ENCODE data around the gene RIOK1.
A peak's percentile ranks its signal among the peaks of the same experiment; 100 is the strongest.

Gene RIOK1

DNA sequence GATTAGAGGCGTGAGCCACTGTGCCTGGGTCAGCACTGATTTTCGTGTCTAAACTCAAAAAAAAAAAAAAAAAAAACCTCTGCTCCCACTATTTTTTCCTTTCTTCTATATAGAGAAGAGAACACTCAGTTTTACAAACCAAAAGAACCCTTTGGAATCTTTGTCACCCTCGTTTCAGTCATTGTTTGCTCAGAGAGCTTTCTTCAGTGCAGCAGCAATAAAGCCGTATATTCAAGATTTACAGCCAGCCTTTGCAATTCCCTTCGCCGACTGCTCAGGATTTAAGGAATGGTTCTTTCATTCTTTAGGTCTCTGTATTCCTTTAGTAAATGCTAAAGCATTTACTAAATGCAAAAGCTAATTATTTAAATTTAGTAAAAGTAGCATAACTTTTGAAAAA, 20.1 kb downstream of the RIOK1 start:
- no peaks in the 10 kb centered on the region for H3K27me3 ChIP-seq (ENCODE audit: control insufficient read depth, insufficient read depth, low read length)
- no peak overlapping the region; the same call in 1 of the 2 replicates for H3K27ac ChIP-seq (ENCODE audit: low read depth, low read length)
- H3K9me3 ChIP-seq (ENCODE audit: control insufficient read depth, insufficient read depth, low read depth, low read length), result no peaks in the 10 kb centered on the region
- peaks cover 93% of the 10 kb centered on the region for H3K36me3 ChIP-seq (ENCODE audit: control insufficient read depth, insufficient read depth, low read length)
- peaks cover 15% of the 10 kb centered on the region; the same call in 1 of the 2 replicates for H3K4me1 ChIP-seq (ENCODE audit: control insufficient read depth, insufficient read depth, low read length)
- no peak overlapping the region for H3K4me3 ChIP-seq (ENCODE audit: low read depth, low read length)
- H3K9ac ChIP-seq (ENCODE audit: low read length), result no peak overlapping the region

DNA sequence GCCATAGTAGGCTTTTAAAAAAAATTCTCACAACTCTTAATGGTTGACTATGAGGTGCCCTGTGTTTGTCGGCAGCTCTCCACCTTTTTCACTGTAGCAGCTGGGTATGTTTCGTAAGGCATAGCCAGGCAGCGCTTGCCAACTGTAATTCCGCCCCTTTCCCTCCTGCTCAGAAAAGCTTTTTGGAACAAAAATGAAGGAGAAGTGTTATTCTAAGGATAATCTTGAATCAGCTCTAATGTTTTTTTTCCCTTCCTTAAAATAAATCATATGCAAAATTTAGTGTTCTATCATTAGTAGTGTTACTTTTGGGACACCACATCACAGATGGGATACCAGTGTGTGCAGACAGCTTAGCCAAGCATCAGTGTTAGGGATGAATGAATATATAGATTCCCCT, 21.2 kb downstream of the RIOK1 start:
- peaks cover 17% of the 10 kb centered on the region; the same call in 1 of the 2 replicates for H3K4me1 ChIP-seq (ENCODE audit: control insufficient read depth, insufficient read depth, low read length)
- H3K9ac ChIP-seq (ENCODE audit: low read length), result no peak overlapping the region
- no peak overlapping the region for H3K4me3 ChIP-seq (ENCODE audit: low read depth, low read length)
- H3K27ac ChIP-seq (ENCODE audit: low read depth, low read length), result no peak overlapping the region
- no peaks in the 10 kb centered on the region for H3K27me3 ChIP-seq (ENCODE audit: control insufficient read depth, insufficient read depth, low read length)
- no peaks in the 10 kb centered on the region for H3K9me3 ChIP-seq (ENCODE audit: control insufficient read depth, insufficient read depth, low read depth, low read length)
- peaks cover 93% of the 10 kb centered on the region for H3K36me3 ChIP-seq (ENCODE audit: control insufficient read depth, insufficient read depth, low read length)

DNA sequence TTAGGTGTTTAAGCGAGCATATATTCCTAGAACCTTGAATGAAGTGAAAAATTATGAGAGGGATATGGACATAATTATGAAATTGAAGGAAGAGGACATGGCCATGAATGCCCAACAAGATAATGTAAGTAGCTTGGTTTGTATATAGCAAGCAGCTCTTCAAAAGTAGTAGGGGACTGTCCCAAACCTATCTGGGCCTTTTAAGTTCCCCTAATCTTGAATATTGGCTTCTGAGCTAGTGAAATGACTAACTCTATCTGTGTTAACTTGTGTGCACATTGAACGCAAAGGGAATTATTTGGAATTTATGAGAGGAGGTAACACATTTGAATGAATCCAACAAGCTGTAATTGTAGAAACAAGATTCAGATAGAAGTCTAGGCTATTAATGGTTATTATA, 21.7 kb downstream of the RIOK1 start:
- no peak overlapping the region for H3K4me3 ChIP-seq (ENCODE audit: low read depth, low read length)
- H3K36me3 ChIP-seq (ENCODE audit: control insufficient read depth, insufficient read depth, low read length), result peaks cover 92% of the 10 kb centered on the region
- no peaks in the 10 kb centered on the region for H3K9me3 ChIP-seq (ENCODE audit: control insufficient read depth, insufficient read depth, low read depth, low read length)
- H3K9ac ChIP-seq (ENCODE audit: low read length), result no peak overlapping the region
- H3K4me1 ChIP-seq (ENCODE audit: control insufficient read depth, insufficient read depth, low read length), result peaks cover 17% of the 10 kb centered on the region; the same call in 1 of the 2 replicates
- no peak overlapping the region for H3K27ac ChIP-seq (ENCODE audit: low read depth, low read length)
- no peaks in the 10 kb centered on the region for H3K27me3 ChIP-seq (ENCODE audit: control insufficient read depth, insufficient read depth, low read length)

DNA sequence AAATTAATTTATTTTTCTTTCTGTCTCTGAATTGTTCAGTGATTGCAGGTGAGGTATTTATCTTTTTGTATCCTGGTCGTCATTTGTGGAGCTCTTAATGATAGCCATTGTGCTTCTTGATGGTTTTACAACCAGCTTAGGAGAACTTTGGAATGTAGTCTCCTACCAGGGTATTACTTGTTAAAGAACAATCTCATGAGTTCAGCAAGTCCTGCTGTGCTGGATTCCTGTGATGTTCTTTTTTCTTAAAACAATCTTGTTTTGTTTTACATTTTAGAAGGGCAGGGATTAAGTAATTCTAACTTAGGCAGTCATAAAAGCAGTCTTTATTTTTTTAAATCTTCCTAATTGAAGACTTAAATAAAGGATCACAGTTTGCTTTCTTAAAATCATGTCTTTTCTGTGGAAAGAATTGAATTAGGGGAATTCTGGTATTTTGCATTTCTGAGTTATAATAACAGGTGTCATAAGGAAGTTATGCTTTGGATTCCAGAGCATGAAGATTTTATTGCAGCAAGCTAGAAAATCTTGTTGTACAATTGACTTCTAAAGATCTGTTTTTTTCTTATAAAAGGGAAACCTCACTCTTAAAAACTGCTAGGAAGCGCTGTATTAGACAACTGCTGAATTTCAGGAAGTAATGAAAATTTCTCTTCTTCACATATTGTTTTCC, 23.7 kb downstream of the RIOK1 start:
- Histone ChIP-seq H3K4me3 (ENCODE audit: low read depth, low read length) (no peak overlapping the region), H3K27me3 (ENCODE audit: control insufficient read depth, insufficient read depth, low read length) (no peaks in the 10 kb centered on the region), H3K4me1 (ENCODE audit: control insufficient read depth, insufficient read depth, low read length) (peaks cover 19% of the 10 kb centered on the region; the same call in 1 of the 2 replicates), H3K36me3 (ENCODE audit: control insufficient read depth, insufficient read depth, low read length) (peaks cover 91% of the 10 kb centered on the region), H3K9me3 (ENCODE audit: control insufficient read depth, insufficient read depth, low read depth, low read length) (no peaks in the 10 kb centered on the region), H3K27ac (ENCODE audit: low read depth, low read length) (peak overlapping the region; percentile 84; the same call in 1 of the 2 replicates), H3K9ac (ENCODE audit: low read length) (peak overlapping the region; percentile 22)

DNA sequence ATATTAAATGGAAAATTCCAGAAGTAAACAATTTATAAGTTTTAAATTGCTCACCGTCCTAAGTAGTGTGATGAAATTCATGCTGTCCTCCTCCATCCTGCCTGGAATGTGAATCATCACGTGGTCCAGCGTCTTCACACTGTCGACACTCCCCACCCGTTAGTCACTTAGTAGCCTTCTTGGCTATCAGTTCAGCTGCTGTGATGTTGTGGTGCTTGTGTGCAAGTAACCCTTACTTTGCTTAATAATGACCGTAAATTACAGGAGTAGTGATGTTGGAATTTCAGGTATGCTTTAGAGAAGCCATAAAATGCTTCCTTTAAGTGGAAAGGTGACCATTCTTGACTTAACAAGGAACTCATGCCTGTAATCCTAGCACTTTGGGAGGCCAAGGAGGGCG, 25.2 kb downstream of the RIOK1 start:
- Histone ChIP-seq H3K4me1 (ENCODE audit: control insufficient read depth, insufficient read depth, low read length) (peaks cover 22% of the 10 kb centered on the region; the same call in 1 of the 2 replicates), H3K36me3 (ENCODE audit: control insufficient read depth, insufficient read depth, low read length) (peaks cover 89% of the 10 kb centered on the region), H3K27ac (ENCODE audit: low read depth, low read length) (no peak overlapping the region; the same call in 1 of the 2 replicates), H3K9me3 (ENCODE audit: control insufficient read depth, insufficient read depth, low read depth, low read length) (no peaks in the 10 kb centered on the region), H3K27me3 (ENCODE audit: control insufficient read depth, insufficient read depth, low read length) (no peaks in the 10 kb centered on the region), H3K9ac (ENCODE audit: low read length) (no peak overlapping the region), H3K4me3 (ENCODE audit: low read depth, low read length) (no peak overlapping the region)

DNA sequence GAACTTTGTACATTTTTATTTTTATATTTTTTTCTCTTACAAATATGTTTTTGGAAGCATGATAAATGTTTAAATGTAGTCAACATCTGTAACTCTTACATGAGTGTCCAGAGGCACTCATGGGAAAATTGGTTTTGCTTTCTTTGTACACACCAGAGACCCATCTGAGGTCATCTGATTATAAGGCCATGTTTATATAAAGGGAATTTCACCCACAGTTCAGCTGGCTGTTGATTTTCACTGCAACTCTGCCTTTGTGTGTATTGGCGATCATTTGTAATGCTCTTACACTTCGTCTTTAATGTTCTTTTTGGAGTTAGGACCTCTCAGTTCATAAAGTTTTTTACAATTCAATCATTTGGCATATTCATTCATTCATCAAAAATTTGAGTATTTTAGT, 28.1 kb downstream of the RIOK1 start:
- Histone ChIP-seq H3K9ac (ENCODE audit: low read length) (no peak overlapping the region), H3K9me3 (ENCODE audit: control insufficient read depth, insufficient read depth, low read depth, low read length) (no peaks in the 10 kb centered on the region), H3K36me3 (ENCODE audit: control insufficient read depth, insufficient read depth, low read length) (peaks cover 64% of the 10 kb centered on the region), H3K4me3 (ENCODE audit: low read depth, low read length) (no peak overlapping the region), H3K27me3 (ENCODE audit: control insufficient read depth, insufficient read depth, low read length) (no peaks in the 10 kb centered on the region), H3K4me1 (ENCODE audit: control insufficient read depth, insufficient read depth, low read length) (peaks cover 30% of the 10 kb centered on the region), H3K27ac (ENCODE audit: low read depth, low read length) (no peak overlapping the region)

DNA sequence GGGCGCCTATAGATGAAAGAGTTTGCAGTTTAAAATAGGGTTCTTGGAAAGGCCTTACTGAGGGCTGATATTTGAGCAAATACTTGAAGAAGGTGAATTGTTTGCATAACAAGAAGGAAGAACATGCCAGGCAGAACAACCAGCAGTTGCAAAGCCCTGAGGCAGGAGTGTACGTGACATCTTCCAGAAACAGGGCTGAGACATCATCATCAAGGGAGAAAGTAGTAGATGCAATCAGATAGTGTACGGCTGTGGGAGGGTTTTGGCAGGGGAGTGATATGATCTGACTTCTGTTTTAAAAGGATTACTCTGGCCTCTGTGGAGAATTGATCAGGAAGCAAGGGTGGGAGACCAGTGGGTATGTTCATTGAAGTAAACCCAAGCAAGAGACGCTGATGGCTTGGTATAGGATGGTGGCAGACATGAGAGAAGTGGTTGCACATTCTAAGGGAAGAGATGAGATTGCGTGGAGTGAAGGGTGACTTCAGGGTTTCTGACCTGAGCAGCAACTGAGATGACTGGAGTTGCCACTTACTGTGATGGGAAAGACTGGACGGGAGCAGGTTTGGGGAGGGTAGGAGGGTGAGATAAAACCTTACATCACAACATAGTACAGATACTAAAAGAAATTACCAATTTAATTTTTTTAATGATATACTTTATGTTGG, 28.8 kb downstream of the RIOK1 start:
- Histone ChIP-seq H3K27me3 (ENCODE audit: control insufficient read depth, insufficient read depth, low read length) (no peaks in the 10 kb centered on the region), H3K9me3 (ENCODE audit: control insufficient read depth, insufficient read depth, low read depth, low read length) (no peaks in the 10 kb centered on the region), H3K27ac (ENCODE audit: low read depth, low read length) (no peak overlapping the region), H3K36me3 (ENCODE audit: control insufficient read depth, insufficient read depth, low read length) (peaks cover 57% of the 10 kb centered on the region), H3K4me1 (ENCODE audit: control insufficient read depth, insufficient read depth, low read length) (peaks cover 29% of the 10 kb centered on the region), H3K9ac (ENCODE audit: low read length) (no peak overlapping the region), H3K4me3 (ENCODE audit: low read depth, low read length) (no peak overlapping the region)

DNA sequence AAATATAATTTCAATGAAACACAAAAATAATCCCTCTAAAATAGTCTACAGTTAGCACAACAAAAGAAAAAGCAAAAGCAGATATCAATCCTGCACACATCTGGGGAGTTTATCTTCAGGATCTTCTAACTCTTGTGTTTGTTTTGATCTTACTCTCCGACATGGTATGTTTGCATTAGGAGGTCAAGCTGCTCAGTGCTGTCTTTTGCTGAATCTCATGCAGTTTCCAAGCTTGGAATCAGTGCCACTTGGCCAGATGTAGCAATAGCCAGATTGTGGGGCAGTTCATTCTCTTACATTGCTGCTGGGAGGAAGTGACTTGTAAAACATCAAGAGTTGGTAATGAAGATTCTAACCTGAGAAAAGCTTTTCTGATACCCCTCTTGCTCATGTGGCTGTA, 29.5 kb downstream of the RIOK1 start:
- no peaks in the 10 kb centered on the region for H3K27me3 ChIP-seq (ENCODE audit: control insufficient read depth, insufficient read depth, low read length)
- peaks cover 50% of the 10 kb centered on the region for H3K36me3 ChIP-seq (ENCODE audit: control insufficient read depth, insufficient read depth, low read length)
- H3K9ac ChIP-seq (ENCODE audit: low read length), result no peak overlapping the region
- peaks cover 22% of the 10 kb centered on the region for H3K4me1 ChIP-seq (ENCODE audit: control insufficient read depth, insufficient read depth, low read length)
- no peaks in the 10 kb centered on the region for H3K9me3 ChIP-seq (ENCODE audit: control insufficient read depth, insufficient read depth, low read depth, low read length)
- no peak overlapping the region for H3K27ac ChIP-seq (ENCODE audit: low read depth, low read length)
- H3K4me3 ChIP-seq (ENCODE audit: low read depth, low read length), result no peak overlapping the region

DNA sequence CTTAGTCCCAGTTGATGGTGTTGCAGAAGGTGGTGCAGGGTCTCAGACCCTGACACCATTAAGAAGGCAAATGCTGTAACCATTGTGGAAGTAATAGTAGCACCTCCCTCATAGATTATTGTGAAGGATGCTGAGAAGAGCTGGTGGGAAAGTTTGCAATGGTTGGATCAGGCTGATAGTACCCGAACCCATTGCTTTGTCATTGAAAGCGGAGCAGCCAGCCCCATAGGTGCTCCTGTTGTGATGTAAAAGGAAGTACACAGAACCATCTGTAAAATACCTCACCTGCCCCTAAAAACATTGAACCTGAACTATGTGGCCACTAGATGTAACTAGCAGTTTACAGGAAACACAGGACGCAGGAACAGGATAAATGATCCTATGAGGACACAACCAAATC, 31.5 kb downstream of the RIOK1 start:
- no peaks in the 10 kb centered on the region for H3K9me3 ChIP-seq (ENCODE audit: control insufficient read depth, insufficient read depth, low read depth, low read length)
- H3K9ac ChIP-seq (ENCODE audit: low read length), result no peak overlapping the region
- H3K4me3 ChIP-seq (ENCODE audit: low read depth, low read length), result no peak overlapping the region
- peaks cover 30% of the 10 kb centered on the region for H3K36me3 ChIP-seq (ENCODE audit: control insufficient read depth, insufficient read depth, low read length)
- peak overlapping the region; percentile 56; the same call in 1 of the 2 replicates for H3K27ac ChIP-seq (ENCODE audit: low read depth, low read length)
- peaks cover 13% of the 10 kb centered on the region for H3K4me1 ChIP-seq (ENCODE audit: control insufficient read depth, insufficient read depth, low read length)
- no peaks in the 10 kb centered on the region for H3K27me3 ChIP-seq (ENCODE audit: control insufficient read depth, insufficient read depth, low read length)

DNA sequence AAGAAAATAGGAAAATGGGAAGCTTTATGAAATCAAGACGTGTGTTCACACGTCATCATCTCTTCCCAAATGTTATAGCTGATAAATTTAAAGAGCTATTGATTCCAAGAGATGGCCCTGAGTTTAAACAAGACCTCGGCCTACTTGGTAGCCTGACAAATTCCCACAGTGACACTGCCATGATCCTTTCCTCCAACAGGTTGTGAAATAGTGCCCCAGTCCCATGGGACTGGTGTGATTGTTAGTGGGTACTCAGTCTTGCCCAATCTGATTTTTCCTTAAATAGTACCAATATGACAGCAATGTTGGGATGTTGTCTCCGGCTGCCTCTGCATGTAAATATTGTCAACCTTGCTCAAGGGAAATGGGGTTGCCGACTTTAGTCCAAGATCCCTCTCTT, 34.5 kb downstream of the RIOK1 start:
- no peak overlapping the region for H3K9ac ChIP-seq (ENCODE audit: low read length)
- H3K9me3 ChIP-seq (ENCODE audit: control insufficient read depth, insufficient read depth, low read depth, low read length), result no peaks in the 10 kb centered on the region
- no peaks in the 10 kb centered on the region for H3K27me3 ChIP-seq (ENCODE audit: control insufficient read depth, insufficient read depth, low read length)
- peaks cover 5% of the 10 kb centered on the region for H3K36me3 ChIP-seq (ENCODE audit: control insufficient read depth, insufficient read depth, low read length)
- peaks cover 8% of the 10 kb centered on the region for H3K4me1 ChIP-seq (ENCODE audit: control insufficient read depth, insufficient read depth, low read length)
- no peak overlapping the region for H3K4me3 ChIP-seq (ENCODE audit: low read depth, low read length)
- no peak overlapping the region for H3K27ac ChIP-seq (ENCODE audit: low read depth, low read length)

DNA sequence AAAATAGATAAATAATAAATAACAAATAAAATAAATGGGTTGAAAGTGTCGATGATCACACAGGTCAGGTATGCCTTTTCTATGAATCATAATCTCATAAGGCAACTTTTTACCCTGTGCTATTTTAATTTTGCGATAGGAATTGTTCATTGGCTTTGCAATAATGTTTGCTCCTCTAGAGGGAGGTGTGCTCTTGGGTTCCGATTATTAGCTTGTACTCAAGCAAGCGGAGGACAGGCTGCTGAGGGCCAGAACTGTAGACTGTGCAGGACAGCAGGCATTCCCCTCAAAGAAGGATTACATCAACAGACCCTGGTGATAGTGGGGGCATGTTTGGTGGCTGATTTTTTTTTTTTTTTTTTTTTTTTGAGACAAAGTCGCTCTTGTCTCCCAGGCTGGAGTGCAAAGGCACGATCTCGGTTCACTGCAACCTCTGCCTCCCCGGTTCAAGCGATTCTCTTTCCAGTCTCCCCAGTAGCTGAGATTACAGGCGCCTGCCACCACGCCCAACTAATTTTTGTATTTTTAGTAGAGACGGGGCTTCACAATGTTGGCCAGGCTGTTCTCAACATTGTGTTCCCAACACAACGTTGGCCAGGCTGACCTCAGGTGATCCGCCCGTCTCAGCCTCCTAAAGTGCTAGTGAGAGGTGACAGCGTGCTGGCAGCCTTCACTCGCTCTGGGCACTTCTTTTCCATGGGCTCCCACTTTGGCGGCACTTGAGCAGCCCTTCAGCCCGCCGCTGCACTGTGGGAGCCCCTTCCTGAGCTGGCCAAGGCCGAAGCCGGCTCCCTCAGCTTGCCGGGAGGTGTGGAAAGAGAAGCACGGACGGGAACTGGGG, 35.6 kb downstream of the RIOK1 start:
- Histone ChIP-seq H3K36me3 (ENCODE audit: control insufficient read depth, insufficient read depth, low read length) (no peaks in the 10 kb centered on the region), H3K27me3 (ENCODE audit: control insufficient read depth, insufficient read depth, low read length) (no peaks in the 10 kb centered on the region), H3K27ac (ENCODE audit: low read depth, low read length) (no peak overlapping the region), H3K9ac (ENCODE audit: low read length) (no peak overlapping the region), H3K4me3 (ENCODE audit: low read depth, low read length) (no peak overlapping the region), H3K4me1 (ENCODE audit: control insufficient read depth, insufficient read depth, low read length) (peaks cover 8% of the 10 kb centered on the region), H3K9me3 (ENCODE audit: control insufficient read depth, insufficient read depth, low read depth, low read length) (no peaks in the 10 kb centered on the region)

Measured in HUES6 (cell line).